Uterus (tissue), 2 donors: Measurements from ENCODE around the gene FBH1.

Source experiments
- POLR2A ChIP-seq, 2 donors: fragments of 450-650 bp; IDR thresholded peaks; one replicate each; pipeline ENCODE4 v1.6.1; 2016; ENCODE audit warnings: antibody characterized with exemption in 2 of 2, mild to moderate bottlenecking in 1 of 2, moderate library complexity in 1 of 2
- TF ChIP-seq, protein P1 (sequence below), 4 experiments: fragments of 200-600 bp in 2 of 4; fragments of 450-650 bp in 2 of 4; sonication (generic) in 2 of 4; IDR thresholded peaks; one replicate each; pipeline ENCODE4 v1.5.1; 2016 to 2019; ENCODE audit warnings: antibody characterized with exemption in 4 of 4, mild to moderate bottlenecking in 2 of 4, moderate library complexity in 1 of 4

DNA sequence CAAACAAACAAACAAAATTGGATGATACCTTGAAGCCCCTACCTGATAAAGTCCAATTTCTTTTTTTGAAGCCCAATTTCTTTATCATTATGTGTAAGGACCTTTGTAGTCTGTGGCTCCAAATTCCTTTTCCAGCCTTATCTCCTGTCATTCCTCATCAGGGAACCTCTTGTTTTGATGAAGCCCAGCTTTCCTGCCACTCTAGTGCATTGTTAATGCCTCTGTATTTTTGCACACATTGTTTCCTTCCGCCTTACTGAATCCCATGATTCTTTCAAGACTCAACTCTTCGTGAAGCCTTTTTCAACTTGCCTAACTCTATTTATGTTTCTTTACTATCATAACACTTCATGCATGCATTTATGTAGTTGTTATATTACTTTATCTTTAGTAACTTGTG is 3.3 kb downstream of the FBH1 start:
- TF ChIP-seq, protein P1, sequence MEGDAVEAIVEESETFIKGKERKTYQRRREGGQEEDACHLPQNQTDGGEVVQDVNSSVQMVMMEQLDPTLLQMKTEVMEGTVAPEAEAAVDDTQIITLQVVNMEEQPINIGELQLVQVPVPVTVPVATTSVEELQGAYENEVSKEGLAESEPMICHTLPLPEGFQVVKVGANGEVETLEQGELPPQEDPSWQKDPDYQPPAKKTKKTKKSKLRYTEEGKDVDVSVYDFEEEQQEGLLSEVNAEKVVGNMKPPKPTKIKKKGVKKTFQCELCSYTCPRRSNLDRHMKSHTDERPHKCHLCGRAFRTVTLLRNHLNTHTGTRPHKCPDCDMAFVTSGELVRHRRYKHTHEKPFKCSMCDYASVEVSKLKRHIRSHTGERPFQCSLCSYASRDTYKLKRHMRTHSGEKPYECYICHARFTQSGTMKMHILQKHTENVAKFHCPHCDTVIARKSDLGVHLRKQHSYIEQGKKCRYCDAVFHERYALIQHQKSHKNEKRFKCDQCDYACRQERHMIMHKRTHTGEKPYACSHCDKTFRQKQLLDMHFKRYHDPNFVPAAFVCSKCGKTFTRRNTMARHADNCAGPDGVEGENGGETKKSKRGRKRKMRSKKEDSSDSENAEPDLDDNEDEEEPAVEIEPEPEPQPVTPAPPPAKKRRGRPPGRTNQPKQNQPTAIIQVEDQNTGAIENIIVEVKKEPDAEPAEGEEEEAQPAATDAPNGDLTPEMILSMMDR (IDR thresholded peaks at IDR 0.05) = no peak
- no peak for TF ChIP-seq POLR2A (IDR thresholded peaks at IDR 0.05)
